HepG2 (cell line): Measurements from ENCODE around the gene COL27A1. TPM values are rescaled to one million over a fixed set of nuclear protein-coding genes. Genes with fewer than 3 reads are reported as not detected.

Experiments
- MTA3 ChIP-seq: sonication (generic); formaldehyde crosslinking; IDR thresholded peaks from 2 replicates; pipeline ENCODE4 v1.4.0; 2020; ENCODE audit warnings: missing genetic modification reagents
- NBN ChIP-seq: fragments of 450-650 bp; conservative IDR thresholded peaks from 2 replicates; pipeline ENCODE4 v1.6.1; 2017
- SRSF1 ChIP-seq: fragments of 200-400 bp; formaldehyde crosslinking; optimal IDR thresholded peaks from 2 replicates; pipeline ENCODE3; 2017; ENCODE audit warnings: mild to moderate bottlenecking, low read depth, low read length, moderate library complexity
- TGIF2 ChIP-seq: IDR thresholded peaks from 2 replicates; pipeline ENCODE4 v1.6.1; 2016; ENCODE audit warnings: control low read depth, missing compliant biosample characterization
- ZNF317 ChIP-seq: sonication (generic); formaldehyde crosslinking; IDR thresholded peaks from 2 replicates; pipeline ENCODE4 v1.5.0; 2020; ENCODE audit warnings: mild to moderate bottlenecking, missing genetic modification reagents
- ZNF468 ChIP-seq: sonication (generic); formaldehyde crosslinking; IDR thresholded peaks from 2 replicates; pipeline ENCODE4 v1.8.0; 2022; ENCODE audit warnings: mild to moderate bottlenecking, moderate library complexity, missing genetic modification reagents
- ZNF766 ChIP-seq: sonication (generic); formaldehyde crosslinking; IDR thresholded peaks from 2 replicates; pipeline ENCODE4 v1.5.0; 2020; ENCODE audit warnings: missing genetic modification reagents, borderline replicate concordance
- ZNF776 ChIP-seq: sonication (generic); formaldehyde crosslinking; IDR thresholded peaks from 2 replicates; pipeline ENCODE4 v1.4.0; 2020; ENCODE audit warnings: mild to moderate bottlenecking, missing genetic modification reagents
- polyA plus RNA-seq, 8 experiments: library from polyadenylated mRNA; depleted of rRNA in 3 of 8; stranded (reverse) in 7 of 8; unstranded in 1 of 8; fragments of >200 nt; fragmentation: Illumina TruSeq in 4 of 8; extraction: Trizol in 4 of 8; gene quantifications; 2 replicates each; pipeline versions ENCODE4 v1.2.1 to v1.2.3, GENCODE V29; 2011 to 2016; ENCODE audit warnings: low read depth in 4 of 8, missing spikeins in 1 of 8, mixed read lengths in 1 of 8; ENCODE audit not compliant: insufficient read depth in 1 of 8
- total RNA-seq, 5 experiments: library from RNA; depleted of rRNA; stranded (reverse); fragments of >200 nt; fragmentation: Illumina TruSeq; extraction: Trizol; gene quantifications; 2 replicates each; pipeline ENCODE4 v1.2.3, GENCODE V29; 2016; ENCODE audit warnings: low read depth in 1 of 5
- TF ChIP-seq, protein P1 (sequence below): sonication (generic); formaldehyde crosslinking; IDR thresholded peaks from 2 replicates; pipeline ENCODE4 v1.4.0; 2020; ENCODE audit warnings: mild to moderate bottlenecking, missing genetic modification reagents
- TF ChIP-seq, protein P2 (sequence below): sonication (generic); formaldehyde crosslinking; IDR thresholded peaks from 2 replicates; pipeline ENCODE4 v1.4.0; 2020; ENCODE audit warnings: missing genetic modification reagents
- TF ChIP-seq, protein P3 (sequence below): sonication (generic); formaldehyde crosslinking; IDR thresholded peaks from 2 replicates; pipeline ENCODE4 v1.5.0; 2020; ENCODE audit warnings: missing genetic modification reagents
- TF ChIP-seq, protein P4 (sequence below): sonication (generic); formaldehyde crosslinking; IDR thresholded peaks from 2 replicates; pipeline ENCODE4 v1.4.0; 2020; ENCODE audit warnings: low read depth, missing genetic modification reagents
- TF ChIP-seq, protein P5 (sequence below): sonication (generic); formaldehyde crosslinking; IDR thresholded peaks from 2 replicates; pipeline ENCODE4 v1.4.0; 2020; ENCODE audit warnings: missing genetic modification reagents

The COL27A1 gene
- total and polyA plus RNA-seq, 2 of the 13 experiments (the other 11 are each of a cell fraction or from before 2014, with no cell fraction given), result 71.3 to 89.1 TPM

DNA sequence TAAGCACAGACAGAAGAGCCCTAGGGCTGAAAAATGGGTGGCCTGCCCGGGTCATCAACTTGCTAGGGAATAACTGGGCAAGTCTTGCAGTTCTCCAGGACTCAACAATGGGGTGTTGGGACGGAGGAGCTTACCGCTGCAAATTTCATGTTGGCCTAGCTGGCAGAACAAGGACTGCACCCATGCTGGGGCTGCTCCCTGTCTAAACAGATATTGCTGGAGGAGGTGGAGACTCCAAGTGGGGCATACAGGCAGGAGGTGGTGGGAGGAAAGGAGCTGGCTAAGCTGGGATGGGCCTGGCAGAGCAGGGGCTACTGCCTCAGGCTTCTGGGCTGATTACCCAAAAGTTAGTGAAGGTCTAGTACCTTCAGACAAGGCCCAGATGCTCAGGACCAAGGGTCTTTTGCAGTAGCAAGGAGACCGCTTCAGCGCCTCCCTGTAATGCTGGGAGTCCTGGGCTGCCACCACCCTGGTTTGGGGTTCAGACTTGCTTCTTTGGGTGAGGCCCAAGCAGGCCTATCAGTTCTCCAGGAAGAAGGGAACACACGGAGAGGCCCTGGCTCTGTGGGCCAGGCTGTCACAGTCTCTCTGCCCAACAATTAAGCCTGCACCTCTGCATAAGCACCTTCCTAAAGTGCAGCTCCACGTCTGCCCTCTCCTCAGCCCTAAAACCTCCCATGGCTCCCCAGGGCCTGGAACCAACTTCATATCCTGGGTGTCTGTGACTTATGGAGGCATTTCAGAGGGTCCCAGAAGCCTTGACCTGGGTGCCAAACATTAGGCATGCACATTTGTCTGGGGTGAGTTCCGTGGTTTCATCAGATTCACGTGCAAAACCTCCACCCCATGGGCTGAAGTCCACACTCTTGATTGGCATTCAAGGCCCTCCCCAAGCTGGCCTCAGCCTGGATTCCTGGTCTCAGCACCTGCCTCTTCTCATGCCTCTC is 32.0 kb upstream of the COL27A1 start (continued):
- TF ChIP-seq, protein P1, sequence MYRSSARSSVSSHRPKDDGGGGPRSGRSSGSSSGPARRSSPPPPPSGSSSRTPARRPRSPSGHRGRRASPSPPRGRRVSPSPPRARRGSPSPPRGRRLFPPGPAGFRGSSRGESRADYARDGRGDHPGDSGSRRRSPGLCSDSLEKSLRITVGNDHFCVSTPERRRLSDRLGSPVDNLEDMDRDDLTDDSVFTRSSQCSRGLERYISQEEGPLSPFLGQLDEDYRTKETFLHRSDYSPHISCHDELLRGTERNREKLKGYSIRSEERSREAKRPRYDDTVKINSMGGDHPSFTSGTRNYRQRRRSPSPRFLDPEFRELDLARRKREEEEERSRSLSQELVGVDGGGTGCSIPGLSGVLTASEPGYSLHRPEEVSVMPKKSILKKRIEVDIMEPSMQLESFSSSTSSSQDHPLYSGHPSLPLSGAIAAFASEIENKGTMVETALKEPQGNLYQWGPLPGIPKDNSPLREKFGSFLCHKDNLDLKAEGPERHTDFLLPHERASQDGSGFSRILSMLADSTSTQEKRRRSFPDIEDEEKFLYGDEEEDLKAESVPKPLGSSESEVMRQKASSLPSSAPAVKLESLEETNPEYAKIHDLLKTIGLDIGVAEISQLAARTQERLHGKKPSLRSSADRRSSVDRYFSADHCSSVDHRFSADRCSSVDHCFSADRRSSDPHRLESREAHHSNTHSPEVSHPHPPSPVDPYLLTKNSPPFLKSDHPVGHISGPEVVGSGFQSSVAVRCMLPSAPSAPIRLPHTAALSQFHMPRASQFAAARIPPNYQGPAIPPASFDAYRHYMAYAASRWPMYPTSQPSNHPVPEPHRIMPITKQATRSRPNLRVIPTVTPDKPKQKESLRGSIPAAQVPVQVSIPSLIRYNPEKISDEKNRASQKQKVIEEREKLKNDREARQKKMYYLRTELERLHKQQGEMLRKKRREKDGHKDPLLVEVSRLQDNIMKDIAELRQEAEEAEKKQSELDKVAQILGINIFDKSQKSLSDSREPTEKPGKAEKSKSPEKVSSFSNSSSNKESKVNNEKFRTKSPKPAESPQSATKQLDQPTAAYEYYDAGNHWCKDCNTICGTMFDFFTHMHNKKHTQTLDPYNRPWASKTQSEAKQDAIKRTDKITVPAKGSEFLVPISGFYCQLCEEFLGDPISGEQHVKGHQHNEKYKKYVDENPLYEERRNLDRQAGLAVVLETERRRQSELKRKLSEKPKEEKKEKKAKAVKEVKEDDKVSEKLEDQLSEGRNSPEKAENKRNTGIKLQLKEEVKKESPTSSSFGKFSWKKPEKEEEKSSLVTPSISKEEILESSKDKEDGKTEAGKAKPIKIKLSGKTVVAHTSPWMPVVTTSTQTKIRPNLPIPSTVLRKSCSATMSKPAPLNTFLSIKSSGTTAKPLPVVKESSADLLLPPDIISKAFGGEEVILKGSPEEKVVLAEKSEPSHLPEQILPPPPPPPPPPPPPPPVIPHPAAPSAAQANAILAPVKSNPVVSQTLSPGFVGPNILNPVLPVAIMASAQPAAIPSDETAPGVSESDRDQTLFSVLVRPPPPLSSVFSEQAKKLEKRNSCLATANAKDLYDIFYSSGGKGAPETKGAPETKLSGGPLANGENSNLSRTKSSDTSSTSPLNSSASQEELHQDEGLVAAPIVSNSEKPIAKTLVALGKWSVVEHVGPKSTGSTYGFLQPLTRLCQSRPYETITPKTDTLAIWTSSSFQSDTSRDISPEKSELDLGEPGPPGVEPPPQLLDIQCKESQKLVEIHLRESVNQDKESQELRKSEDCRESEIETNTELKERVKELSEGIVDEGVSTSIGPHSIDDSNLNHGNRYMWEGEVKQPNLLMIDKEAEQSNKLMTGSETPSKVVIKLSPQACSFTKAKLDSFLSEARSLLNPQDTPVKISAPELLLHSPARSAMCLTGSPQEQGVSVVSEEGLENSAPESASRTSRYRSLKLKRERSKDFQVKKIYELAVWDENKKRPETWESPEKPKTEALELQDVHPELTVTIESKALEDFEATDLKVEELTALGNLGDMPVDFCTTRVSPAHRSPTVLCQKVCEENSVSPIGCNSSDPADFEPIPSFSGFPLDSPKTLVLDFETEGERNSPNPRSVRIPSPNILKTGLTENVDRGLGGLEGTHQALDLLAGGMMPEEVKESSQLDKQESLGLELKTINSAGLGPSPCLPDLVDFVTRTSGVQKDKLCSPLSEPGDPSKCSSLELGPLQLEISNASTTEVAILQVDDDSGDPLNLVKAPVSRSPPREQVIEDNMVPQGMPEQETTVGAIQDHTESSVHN (CRISPR knock-in tag), result no peak
- TF ChIP-seq ZNF776 (CRISPR knock-in tag) (no peak), ZNF317 (CRISPR knock-in tag) (no peak), ZNF468 (CRISPR knock-in tag) (no peak), MTA3 (CRISPR knock-in tag) (no peak), SRSF1 (no peak), ZNF766 (CRISPR knock-in tag) (no peak), NBN (no peak), TGIF2 (CRISPR knock-in tag) (no peak)
- TF ChIP-seq, protein P2, sequence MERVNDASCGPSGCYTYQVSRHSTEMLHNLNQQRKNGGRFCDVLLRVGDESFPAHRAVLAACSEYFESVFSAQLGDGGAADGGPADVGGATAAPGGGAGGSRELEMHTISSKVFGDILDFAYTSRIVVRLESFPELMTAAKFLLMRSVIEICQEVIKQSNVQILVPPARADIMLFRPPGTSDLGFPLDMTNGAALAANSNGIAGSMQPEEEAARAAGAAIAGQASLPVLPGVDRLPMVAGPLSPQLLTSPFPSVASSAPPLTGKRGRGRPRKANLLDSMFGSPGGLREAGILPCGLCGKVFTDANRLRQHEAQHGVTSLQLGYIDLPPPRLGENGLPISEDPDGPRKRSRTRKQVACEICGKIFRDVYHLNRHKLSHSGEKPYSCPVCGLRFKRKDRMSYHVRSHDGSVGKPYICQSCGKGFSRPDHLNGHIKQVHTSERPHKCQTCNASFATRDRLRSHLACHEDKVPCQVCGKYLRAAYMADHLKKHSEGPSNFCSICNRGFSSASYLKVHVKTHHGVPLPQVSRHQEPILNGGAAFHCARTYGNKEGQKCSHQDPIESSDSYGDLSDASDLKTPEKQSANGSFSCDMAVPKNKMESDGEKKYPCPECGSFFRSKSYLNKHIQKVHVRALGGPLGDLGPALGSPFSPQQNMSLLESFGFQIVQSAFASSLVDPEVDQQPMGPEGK (CRISPR knock-in tag), result peak; percentile 81
- TF ChIP-seq, protein P3, sequence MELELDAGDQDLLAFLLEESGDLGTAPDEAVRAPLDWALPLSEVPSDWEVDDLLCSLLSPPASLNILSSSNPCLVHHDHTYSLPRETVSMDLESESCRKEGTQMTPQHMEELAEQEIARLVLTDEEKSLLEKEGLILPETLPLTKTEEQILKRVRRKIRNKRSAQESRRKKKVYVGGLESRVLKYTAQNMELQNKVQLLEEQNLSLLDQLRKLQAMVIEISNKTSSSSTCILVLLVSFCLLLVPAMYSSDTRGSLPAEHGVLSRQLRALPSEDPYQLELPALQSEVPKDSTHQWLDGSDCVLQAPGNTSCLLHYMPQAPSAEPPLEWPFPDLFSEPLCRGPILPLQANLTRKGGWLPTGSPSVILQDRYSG (CRISPR knock-in tag), result no peak
- TF ChIP-seq, protein P4, sequence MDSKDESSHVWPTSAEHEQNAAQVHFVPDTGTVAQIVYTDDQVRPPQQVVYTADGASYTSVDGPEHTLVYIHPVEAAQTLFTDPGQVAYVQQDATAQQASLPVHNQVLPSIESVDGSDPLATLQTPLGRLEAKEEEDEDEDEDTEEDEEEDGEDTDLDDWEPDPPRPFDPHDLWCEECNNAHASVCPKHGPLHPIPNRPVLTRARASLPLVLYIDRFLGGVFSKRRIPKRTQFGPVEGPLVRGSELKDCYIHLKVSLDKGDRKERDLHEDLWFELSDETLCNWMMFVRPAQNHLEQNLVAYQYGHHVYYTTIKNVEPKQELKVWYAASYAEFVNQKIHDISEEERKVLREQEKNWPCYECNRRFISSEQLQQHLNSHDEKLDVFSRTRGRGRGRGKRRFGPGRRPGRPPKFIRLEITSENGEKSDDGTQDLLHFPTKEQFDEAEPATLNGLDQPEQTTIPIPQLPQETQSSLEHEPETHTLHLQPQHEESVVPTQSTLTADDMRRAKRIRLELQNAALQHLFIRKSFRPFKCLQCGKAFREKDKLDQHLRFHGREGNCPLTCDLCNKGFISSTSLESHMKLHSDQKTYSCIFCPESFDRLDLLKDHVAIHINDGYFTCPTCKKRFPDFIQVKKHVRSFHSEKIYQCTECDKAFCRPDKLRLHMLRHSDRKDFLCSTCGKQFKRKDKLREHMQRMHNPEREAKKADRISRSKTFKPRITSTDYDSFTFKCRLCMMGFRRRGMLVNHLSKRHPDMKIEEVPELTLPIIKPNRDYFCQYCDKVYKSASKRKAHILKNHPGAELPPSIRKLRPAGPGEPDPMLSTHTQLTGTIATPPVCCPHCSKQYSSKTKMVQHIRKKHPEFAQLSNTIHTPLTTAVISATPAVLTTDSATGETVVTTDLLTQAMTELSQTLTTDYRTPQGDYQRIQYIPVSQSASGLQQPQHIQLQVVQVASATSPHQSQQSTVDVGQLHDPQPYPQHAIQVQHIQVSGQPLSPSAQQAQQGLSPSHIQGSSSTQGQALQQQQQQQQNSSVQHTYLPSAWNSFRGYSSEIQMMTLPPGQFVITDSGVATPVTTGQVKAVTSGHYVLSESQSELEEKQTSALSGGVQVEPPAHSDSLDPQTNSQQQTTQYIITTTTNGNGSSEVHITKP (CRISPR knock-in tag), result no peak
- TF ChIP-seq, protein P5, sequence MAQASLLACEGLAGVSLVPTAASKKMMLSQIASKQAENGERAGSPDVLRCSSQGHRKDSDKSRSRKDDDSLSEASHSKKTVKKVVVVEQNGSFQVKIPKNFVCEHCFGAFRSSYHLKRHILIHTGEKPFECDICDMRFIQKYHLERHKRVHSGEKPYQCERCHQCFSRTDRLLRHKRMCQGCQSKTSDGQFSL (CRISPR knock-in tag), result no peak
